Astrocyte (in vitro differentiated cells and primary cell): ENCODE results near the gene GMEB2. TPM values are rescaled to one million over a fixed set of nuclear protein-coding genes. Genes with fewer than 3 reads are reported as not detected.
A peak's percentile ranks its signal among the peaks of the same experiment; 100 is the strongest.

Experiments
- DNase-seq: peaks from one replicate; pipeline ENCODE4 v3.0.0-alpha.2; 2010; ENCODE audit warnings: low read depth
- FAIRE-seq: peaks from 2 replicates; lab custom pipeline; 2011; peaks lifted over from hg19 to GRCh38; lab: Jason Lieb, UNC
- H2AFZ ChIP-seq: 2 replicates; pipeline ENCODE4 v1.6.0; 2012; ENCODE audit warnings: low read depth, low read length, inconsistent platforms
- H3K27ac ChIP-seq: 2 replicates; pipeline ENCODE4 v1.5.1; 2011; ENCODE audit warnings: low read depth, low read length, inconsistent platforms
- H3K27me3 ChIP-seq: 2 replicates; pipeline ENCODE4 v1.6.0; 2011; ENCODE audit warnings: low read length, inconsistent platforms; ENCODE audit not compliant: insufficient read depth
- H3K36me3 ChIP-seq: 2 replicates; pipeline ENCODE4 v1.5.1; 2011; ENCODE audit warnings: low read length, inconsistent platforms; ENCODE audit not compliant: insufficient read depth
- H3K4me1 ChIP-seq: 2 replicates; pipeline ENCODE4 v1.5.1; 2011; ENCODE audit warnings: low read length, inconsistent platforms; ENCODE audit not compliant: insufficient read depth
- H3K4me2 ChIP-seq: 2 replicates; pipeline ENCODE4 v1.6.0; 2012; ENCODE audit warnings: low read length, inconsistent platforms
- H3K4me3 ChIP-seq: 2 replicates; pipeline ENCODE4 v1.5.1; 2011; ENCODE audit warnings: low read depth, mild to moderate bottlenecking, low read length, inconsistent platforms; ENCODE audit not compliant: insufficient read depth
- H3K79me2 ChIP-seq: 2 replicates; pipeline ENCODE4 v1.6.0; 2012; ENCODE audit warnings: mild to moderate bottlenecking, low read length, inconsistent platforms; ENCODE audit not compliant: insufficient read depth
- H3K9ac ChIP-seq: 2 replicates; pipeline ENCODE4 v1.6.0; 2012; ENCODE audit warnings: mild to moderate bottlenecking, low read length, inconsistent platforms
- H3K9me3 ChIP-seq: 2 replicates; pipeline ENCODE4 v1.5.1; 2012; ENCODE audit warnings: low read depth, mild to moderate bottlenecking, low read length, inconsistent platforms; ENCODE audit not compliant: insufficient read depth
- H4K20me1 ChIP-seq: 2 replicates; pipeline ENCODE4 v1.6.0; 2012; ENCODE audit warnings: low read length, inconsistent platforms; ENCODE audit not compliant: insufficient read depth
- H3K27ac Mint-ChIP-seq: one replicate; pipeline ENCODE4 v1.8.0; 2021; ENCODE audit warnings: mild to moderate bottlenecking, mixed read lengths; ENCODE audit not compliant: unreplicated experiment
- H3K27me3 Mint-ChIP-seq: one replicate; pipeline ENCODE4 v1.8.0; 2021; ENCODE audit warnings: low read depth, mixed read lengths; ENCODE audit not compliant: unreplicated experiment
- H3K36me3 Mint-ChIP-seq: one replicate; pipeline ENCODE4 v1.8.0; 2021; ENCODE audit warnings: low read depth, mixed read lengths; ENCODE audit not compliant: unreplicated experiment
- H3K4me1 Mint-ChIP-seq: one replicate; pipeline ENCODE4 v1.8.0; 2021; ENCODE audit warnings: low read depth, mixed read lengths; ENCODE audit not compliant: unreplicated experiment
- H3K4me3 Mint-ChIP-seq: one replicate; pipeline ENCODE4 v1.8.0; 2021; ENCODE audit warnings: mild to moderate bottlenecking, moderate library complexity, mixed read lengths; ENCODE audit not compliant: unreplicated experiment
- H3K9me3 Mint-ChIP-seq: one replicate; pipeline ENCODE4 v1.8.0; 2021; ENCODE audit warnings: mild to moderate bottlenecking, mixed read lengths; ENCODE audit not compliant: unreplicated experiment
- EZH2 ChIP-seq: IDR thresholded peaks from 2 replicates; pipeline ENCODE4 v1.6.1; 2012; ENCODE audit warnings: mild to moderate bottlenecking, low read length, inconsistent platforms; ENCODE audit not compliant: insufficient read depth
- total RNA-seq: library from RNA; stranded (reverse); gene quantifications from 2 replicates; pipeline ENCODE4 v1.2.1, GENCODE V29; 2021
- TF ChIP-seq, protein P1 (sequence below): IDR thresholded peaks from 2 replicates; pipeline ENCODE4 v1.5.1; 2011; ENCODE audit warnings: low read depth, mild to moderate bottlenecking, inconsistent platforms, low read length, moderate library complexity; ENCODE audit not compliant: insufficient read depth

Gene GMEB2
- total RNA-seq, 1 donor from 2014 or later: 11.7 TPM

DNA sequence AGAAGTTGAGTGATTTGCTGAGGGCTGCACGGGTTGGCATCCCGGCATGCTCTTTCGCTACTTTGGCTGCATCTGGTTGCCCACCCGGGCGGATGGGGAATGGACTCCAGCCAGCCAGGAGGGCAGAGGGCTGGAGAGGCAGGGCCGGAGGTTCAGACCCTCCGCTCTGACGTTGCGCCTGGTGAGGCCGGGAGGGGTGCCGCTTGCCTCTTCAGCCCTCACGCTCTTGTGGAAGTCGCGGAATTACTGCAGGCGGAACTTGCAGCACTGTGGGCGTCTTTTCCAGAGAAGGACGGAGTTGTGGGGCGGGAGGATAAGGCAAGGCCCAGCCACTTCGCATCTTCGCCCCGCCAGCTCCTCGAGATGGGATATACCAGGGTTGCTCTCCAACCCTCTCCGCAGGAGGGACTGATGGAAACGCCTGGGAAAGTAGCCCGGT lies 31.9 kb upstream of the GMEB2 start:
- Histone ChIP-seq H3K36me3 (no peaks in the 10 kb centered on the region), H3K9ac (peak overlapping the region; percentile 89), H3K9me3 (no peaks in the 10 kb centered on the region), H3K79me2 (peaks cover 41% of the 10 kb centered on the region), H3K4me3 (peak overlapping the region; percentile 100), H3K4me2 (peak overlapping the region; percentile 98), H3K27me3 (no peaks in the 10 kb centered on the region), H2AFZ (peak overlapping the region; percentile 99), H3K27ac (peak overlapping the region; percentile 84), H3K4me1 (peaks cover 21% of the 10 kb centered on the region), H4K20me1 (peaks cover 4% of the 10 kb centered on the region)
- Mint-ChIP-seq H3K4me3 (peak overlapping the region; percentile 95), H3K27ac (peak overlapping the region; percentile 62), H3K9me3 (peaks cover 3% of the 10 kb centered on the region), H3K27me3 (peaks cover 1% of the 10 kb centered on the region), H3K36me3 (peaks cover 1% of the 10 kb centered on the region), H3K4me1 (peaks cover 5% of the 10 kb centered on the region)
- TF ChIP-seq, protein P1, sequence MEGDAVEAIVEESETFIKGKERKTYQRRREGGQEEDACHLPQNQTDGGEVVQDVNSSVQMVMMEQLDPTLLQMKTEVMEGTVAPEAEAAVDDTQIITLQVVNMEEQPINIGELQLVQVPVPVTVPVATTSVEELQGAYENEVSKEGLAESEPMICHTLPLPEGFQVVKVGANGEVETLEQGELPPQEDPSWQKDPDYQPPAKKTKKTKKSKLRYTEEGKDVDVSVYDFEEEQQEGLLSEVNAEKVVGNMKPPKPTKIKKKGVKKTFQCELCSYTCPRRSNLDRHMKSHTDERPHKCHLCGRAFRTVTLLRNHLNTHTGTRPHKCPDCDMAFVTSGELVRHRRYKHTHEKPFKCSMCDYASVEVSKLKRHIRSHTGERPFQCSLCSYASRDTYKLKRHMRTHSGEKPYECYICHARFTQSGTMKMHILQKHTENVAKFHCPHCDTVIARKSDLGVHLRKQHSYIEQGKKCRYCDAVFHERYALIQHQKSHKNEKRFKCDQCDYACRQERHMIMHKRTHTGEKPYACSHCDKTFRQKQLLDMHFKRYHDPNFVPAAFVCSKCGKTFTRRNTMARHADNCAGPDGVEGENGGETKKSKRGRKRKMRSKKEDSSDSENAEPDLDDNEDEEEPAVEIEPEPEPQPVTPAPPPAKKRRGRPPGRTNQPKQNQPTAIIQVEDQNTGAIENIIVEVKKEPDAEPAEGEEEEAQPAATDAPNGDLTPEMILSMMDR: no peak
- TF ChIP-seq EZH2: no peak
- peak; percentile 47 for DNase-seq
- FAIRE-seq: no peak

DNA sequence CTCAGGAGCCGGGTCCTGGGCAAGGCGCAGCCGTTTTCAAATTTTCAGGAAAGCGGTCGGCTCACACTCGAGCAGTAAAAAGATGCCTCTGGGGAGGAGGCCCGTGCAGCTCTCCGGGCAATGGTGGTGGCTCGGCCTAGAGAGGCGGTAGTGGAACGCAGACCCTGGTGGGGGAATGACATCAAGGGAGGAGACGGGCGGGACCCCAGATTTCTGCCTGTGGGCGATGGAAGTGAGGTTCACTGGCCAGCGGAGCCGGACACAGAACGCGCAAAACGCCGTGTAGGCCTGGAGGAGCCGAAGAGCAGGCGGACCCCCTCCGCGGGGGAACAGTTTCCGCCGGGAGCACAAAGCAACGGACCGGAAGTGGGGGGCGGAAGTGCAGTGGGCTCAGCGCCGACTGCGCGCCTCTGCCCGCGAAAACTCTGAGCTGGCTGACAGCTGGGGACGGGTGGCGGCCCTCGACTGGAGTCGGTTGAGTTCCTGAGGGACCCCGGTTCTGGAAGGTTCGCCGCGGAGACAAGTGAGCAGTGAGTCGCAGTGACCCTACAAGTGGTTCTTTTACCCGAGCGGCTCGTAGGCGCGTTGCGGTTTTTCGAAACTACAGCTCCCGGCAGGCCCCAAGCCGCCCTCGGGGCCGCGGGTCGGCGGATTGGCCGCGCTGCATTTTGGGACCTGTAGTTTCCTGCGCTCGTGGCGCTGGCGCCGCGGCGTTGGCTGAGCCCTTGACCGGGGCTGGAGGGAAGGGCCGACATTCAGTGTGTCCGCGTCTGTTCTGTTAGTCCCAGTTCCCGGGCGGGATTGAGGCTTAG lies 31.2 kb upstream of the GMEB2 start, which contains the start of gene RTEL1:
Gene RTEL1 (plus strand): TSS at position 376 of the 812 bp plus-strand sequence. CDS start 1,091 bp downstream, outside the sequence.
- Histone ChIP-seq H3K4me3 (peak within 1 kb of the TSS; percentile 100), H3K4me2 (peak within 1 kb of the TSS; percentile 98), H3K27ac (peak within 1 kb of the TSS; percentile 84), H3K9me3 (no peaks in the 10 kb centered on the region), H3K4me1 (peaks cover 21% of the 10 kb centered on the region), H4K20me1 (peaks cover 4% of the 10 kb centered on the region), H3K27me3 (no peaks in the 10 kb centered on the region), H3K36me3 (no peaks in the 10 kb centered on the region), H2AFZ (peak within 1 kb of the TSS; percentile 99), H3K9ac (peak within 1 kb of the TSS; percentile 89), H3K79me2 (peaks cover 39% of the 10 kb centered on the region)
- no peak for FAIRE-seq
- DNase-seq: peak; percentile 85
- Mint-ChIP-seq H3K27me3 (peaks cover 1% of the 10 kb centered on the region), H3K27ac (peak within 1 kb of the TSS; percentile 93), H3K4me3 (peak within 1 kb of the TSS; percentile 95), H3K4me1 (peaks cover 5% of the 10 kb centered on the region), H3K36me3 (peaks cover 1% of the 10 kb centered on the region), H3K9me3 (peaks cover 3% of the 10 kb centered on the region)
- TF ChIP-seq EZH2: no peak

DNA sequence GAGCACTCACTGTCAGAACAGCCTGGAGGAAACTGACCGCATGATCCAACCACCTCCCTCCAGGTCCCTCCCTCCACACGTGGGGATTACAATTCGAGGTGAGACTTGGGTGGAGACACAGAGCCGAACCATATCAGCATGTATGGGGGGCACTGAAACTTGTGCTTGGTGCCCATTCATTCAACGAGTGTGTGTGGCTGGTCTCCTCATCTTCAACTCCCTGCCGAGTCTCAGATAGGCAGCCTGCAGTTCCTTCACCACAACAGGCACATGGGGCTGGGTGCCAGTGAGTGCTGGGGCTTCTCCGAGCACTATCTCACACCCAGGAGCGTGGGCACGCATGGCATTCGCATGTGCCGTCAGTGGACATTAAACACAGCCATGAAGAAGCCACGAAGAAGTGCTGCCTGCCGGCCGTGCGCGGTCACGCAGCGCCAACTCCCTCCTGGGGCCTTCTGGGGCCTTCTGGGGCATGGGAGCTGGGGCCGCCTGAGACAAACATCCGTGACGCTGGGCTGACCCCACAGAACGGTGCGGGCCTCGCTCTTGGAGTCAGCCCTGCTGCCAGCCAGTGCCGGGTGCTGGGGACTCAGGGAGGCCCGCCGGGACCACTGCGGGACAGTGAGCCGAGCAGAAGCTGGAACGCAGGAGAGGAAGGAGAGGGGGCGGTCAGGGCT lies 30.5 kb upstream of the GMEB2 start:
- TF ChIP-seq, protein P1: no peak
- TF ChIP-seq EZH2: no peak

More for the DNA sequence above, 30.5 kb upstream of the GMEB2 start:
- peaks cover 21% of the 10 kb centered on the region for H3K4me1 ChIP-seq
- DNase-seq: no peak
- peak overlapping the region; percentile 100 for H3K4me3 ChIP-seq
- Mint-ChIP-seq H3K4me3 (peak overlapping the region; percentile 95), H3K4me1 (peaks cover 5% of the 10 kb centered on the region), H3K27me3 (peaks cover 1% of the 10 kb centered on the region), H3K36me3 (no peaks in the 10 kb centered on the region), H3K9me3 (peaks cover 3% of the 10 kb centered on the region), H3K27ac (peak overlapping the region; percentile 93)
- no peak for FAIRE-seq
- no peaks in the 10 kb centered on the region for H3K9me3 ChIP-seq
- peak overlapping the region; percentile 84 for H3K27ac ChIP-seq
- H3K4me2 ChIP-seq: peak overlapping the region; percentile 98
- H4K20me1 ChIP-seq: peaks cover 4% of the 10 kb centered on the region
- peak overlapping the region; percentile 99 for H2AFZ ChIP-seq
- peaks cover 38% of the 10 kb centered on the region for H3K79me2 ChIP-seq
- H3K27me3 ChIP-seq: no peaks in the 10 kb centered on the region
- H3K36me3 ChIP-seq: no peaks in the 10 kb centered on the region
- peak overlapping the region; percentile 89 for H3K9ac ChIP-seq
